HepG2 (cell line): ENCODE results near the gene EHBP1. TPM values are rescaled to one million over a fixed set of nuclear protein-coding genes. Genes with fewer than 3 reads are reported as not detected.

Source experiments
- ATAC-seq: fragments of 200-7000 bp; cut with Tn5 transposase; 3 replicates; pipeline ENCODE4 v1.9.1; 2020; ENCODE audit warnings: mild to moderate bottlenecking, moderate library complexity
- BruUV-seq: library from RNA; stranded (reverse); fragments of 400-500 nt; replicated peaks from 2 replicates; lab custom pipeline; 2021; lab: Mats Ljungman, UMichigan
- CTCF ChIA-PET: fragments of 300-600 bp; formaldehyde crosslinking; extraction: SDS; loops from one replicate; lab custom pipeline; 2021; ENCODE audit warnings: low total read pairs, inconsistent platforms, low intra/inter-chr PET ratio; lab: Yijun Ruan, JAX
- POLR2A ChIA-PET: fragments of 350-600 bp; sonication (Branson Sonifier 250); formaldehyde crosslinking; loops from one replicate; lab custom pipeline; 2020; ENCODE audit warnings: antibody characterized with exemption, inconsistent platforms; lab: Yijun Ruan, JAX
- DNase-seq: peaks from one replicate; pipeline ENCODE4 v3.0.0-alpha.2; 2015; ENCODE audit warnings: low spot score
- FAIRE-seq: peaks from 3 replicates; lab custom pipeline; 2011; peaks lifted over from hg19 to GRCh38; lab: Jason Lieb, UNC
- H2AFZ ChIP-seq: one replicate; pipeline ENCODE4 v1.6.1; 2011; ENCODE audit warnings: low read length, inconsistent platforms
- H3K27ac ChIP-seq: fragments of 300-600 bp; 3 replicates; pipeline ENCODE4 v1.8.0; 2011; ENCODE audit warnings: mixed run types, mild to moderate bottlenecking, mixed read lengths, low read length, inconsistent platforms; ENCODE audit not compliant: insufficient read depth; ENCODE audit errors: extremely low read length
- H3K27me3 ChIP-seq, 2 experiments: fragments of 200-600 bp in 1 of 2; 2 replicates in 1 of 2; 3 replicates in 1 of 2; pipeline versions ENCODE4 v1.6.0 to v1.8.0; 2011; ENCODE audit warnings: low read length in 2 of 2, mild to moderate bottlenecking in 2 of 2, moderate library complexity in 2 of 2, inconsistent platforms in 1 of 2; ENCODE audit not compliant: insufficient read depth in 2 of 2, control insufficient read depth in 1 of 2
- H3K36me3 ChIP-seq, 2 experiments: fragments of 200-600 bp in 1 of 2; replicated peaks in 1 of 2; 2 replicates in 1 of 2; 3 replicates in 1 of 2; pipeline versions ENCODE4 v1.5.1 to v1.8.0; 2011; ENCODE audit warnings: low read length in 2 of 2, inconsistent platforms in 1 of 2; ENCODE audit not compliant: insufficient read depth in 2 of 2, control insufficient read depth in 1 of 2
- H3K4me1 ChIP-seq: 2 replicates; pipeline ENCODE4 v1.5.1; 2012; ENCODE audit warnings: low read length, inconsistent platforms; ENCODE audit not compliant: insufficient read depth
- H3K4me2 ChIP-seq: 2 replicates; pipeline ENCODE4 v1.6.0; 2011; ENCODE audit warnings: low read depth, low read length, inconsistent platforms
- H3K4me3 ChIP-seq, 3 experiments: fragments of 200-600 bp in 1 of 3; sonication (generic), shearing (Covaris generic) in 1 of 3; replicated peaks in 1 of 3; 2 replicates each; pipeline ENCODE4 v1.5.1; 2011 to 2016; ENCODE audit warnings: low read length in 3 of 3, inconsistent platforms in 2 of 3, low read depth in 2 of 3, mild to moderate bottlenecking in 2 of 3, control low read depth in 1 of 3, mixed read lengths in 1 of 3; ENCODE audit not compliant: insufficient read depth in 1 of 3
- H3K79me2 ChIP-seq: one replicate; pipeline ENCODE4 v1.6.1; 2011; ENCODE audit warnings: low read length, inconsistent platforms; ENCODE audit not compliant: insufficient read depth
- H3K9ac ChIP-seq: 2 replicates; pipeline ENCODE4 v1.6.0; 2011; ENCODE audit warnings: mild to moderate bottlenecking, low read depth, low read length, inconsistent platforms; ENCODE audit not compliant: insufficient read depth
- H3K9me3 ChIP-seq: 2 replicates; pipeline ENCODE4 v1.5.1; 2012; ENCODE audit warnings: mild to moderate bottlenecking, low read length
- H4K20me1 ChIP-seq: 2 replicates; pipeline ENCODE4 v1.6.0; 2011; ENCODE audit warnings: inconsistent platforms, mild to moderate bottlenecking, low read length, moderate library complexity; ENCODE audit not compliant: insufficient read depth
- AGO2 ChIP-seq: fragments of 200-400 bp; formaldehyde crosslinking; optimal IDR thresholded peaks from 2 replicates; pipeline ENCODE3; 2017; ENCODE audit warnings: mild to moderate bottlenecking, low read depth, low read length, moderate library complexity
- HINFP ChIP-seq: sonication (generic); formaldehyde crosslinking; IDR thresholded peaks from 2 replicates; pipeline ENCODE4 v1.4.0; 2020; ENCODE audit warnings: low read depth, mild to moderate bottlenecking, missing genetic modification reagents
- SAP130 ChIP-seq: IDR thresholded peaks from 2 replicates; pipeline ENCODE4 v1.6.1; 2016; ENCODE audit warnings: low read depth
- ZEB1 ChIP-seq: IDR thresholded peaks from 2 replicates; pipeline ENCODE4 v1.6.1; 2012; ENCODE audit warnings: mild to moderate bottlenecking, low read depth, inconsistent platforms; ENCODE audit not compliant: insufficient replicate concordance
- WGBS: methylation state at CpG from one replicate; pipeline ENCODE4 v1.1.6; 2017; ENCODE audit warnings: low lambda C conversion rate; 5-methylcytosine and 5-hydroxymethylcytosine counted together
- in situ Hi-C: cut with HindIII; loops from 2 replicates; pipeline ENCODE4 v1.10.0; 2017; ENCODE audit warnings: low pct_unique_long_range_greater_than_20kb; ENCODE audit not compliant: extremely low pct_ligation_motif_present
- intact Hi-C: fragments of 100-400 bp; cut with micrococcal nuclease; formaldehyde crosslinking; loops from one replicate; pipeline ENCODE4 v1.10.0; 2022; ENCODE audit not compliant: unreplicated experiment
- polyA plus RNA-seq, 8 experiments: library from polyadenylated mRNA; depleted of rRNA in 3 of 8; stranded (reverse) in 7 of 8; unstranded in 1 of 8; fragments of >200 nt; fragmentation: Illumina TruSeq in 4 of 8; extraction: Trizol in 4 of 8; gene quantifications; 2 replicates each; pipeline versions ENCODE4 v1.2.1 to v1.2.3, GENCODE V29; 2011 to 2016; ENCODE audit warnings: low read depth in 4 of 8, missing spikeins in 1 of 8, mixed read lengths in 1 of 8; ENCODE audit not compliant: insufficient read depth in 1 of 8
- total RNA-seq, 5 experiments: library from RNA; depleted of rRNA; stranded (reverse); fragments of >200 nt; fragmentation: Illumina TruSeq; extraction: Trizol; gene quantifications; 2 replicates each; pipeline ENCODE4 v1.2.3, GENCODE V29; 2016; ENCODE audit warnings: low read depth in 1 of 5
- TF ChIP-seq, protein P1 (sequence below): sonication (generic); formaldehyde crosslinking; IDR thresholded peaks from 2 replicates; pipeline ENCODE4 v1.8.0; 2022; ENCODE audit warnings: missing genetic modification reagents, mild to moderate bottlenecking, inconsistent platforms, borderline replicate concordance

EHBP1 gene
- total and polyA plus RNA-seq, 2 of the 13 experiments (the other 11 are each of a cell fraction or from before 2014, with no cell fraction given), result 93.5 to 146 TPM

GRCh38 chr2:62740221-62740620, 34.7 kb downstream of the EHBP1 start:
- no peak for DNase-seq
- Histone ChIP-seq H3K79me2 (peaks cover 100% of the 10 kb centered on the region), H3K9me3 (no peaks in the 10 kb centered on the region), H3K9ac (no peak overlapping the region), H3K27me3 (no peaks in the 10 kb centered on the region), H4K20me1 (peaks cover 96% of the 10 kb centered on the region), H3K4me1 (peaks cover 97% of the 10 kb centered on the region), H3K4me2 (no peak overlapping the region), H3K36me3 (peaks cover 1 to 11% of the 10 kb centered on the region in 2 experiments; a peak in 1 of 5 replicates), H3K4me3 (no peak overlapping the region), H2AFZ (no peak overlapping the region), H3K27ac (no peak overlapping the region)
- POLR2A ChIA-PET, result interaction anchor here (1.6 kb wide), 1 partner anchor 21 kb away, joined by 5 read pairs; no protein-coding TSS in a partner anchor
- TF ChIP-seq, protein P1, sequence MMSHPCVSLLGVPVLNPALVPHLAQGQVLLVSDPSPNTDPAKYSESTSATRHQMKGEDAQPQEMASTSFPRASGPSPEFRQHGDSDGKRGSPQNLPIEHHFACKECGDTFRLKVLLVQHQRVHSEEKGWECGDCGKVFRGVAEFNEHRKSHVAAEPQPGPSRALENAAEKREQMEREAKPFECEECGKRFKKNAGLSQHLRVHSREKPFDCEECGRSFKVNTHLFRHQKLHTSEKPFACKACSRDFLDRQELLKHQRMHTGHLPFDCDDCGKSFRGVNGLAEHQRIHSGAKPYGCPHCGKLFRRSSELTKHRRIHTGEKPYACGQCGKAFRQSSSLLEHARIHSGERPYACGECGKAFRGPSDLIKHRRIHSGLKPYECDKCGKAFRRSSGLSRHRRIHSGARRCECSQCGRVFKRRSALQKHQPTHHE, result no peak
- peak; percentile 18 for TF ChIP-seq AGO2
- FAIRE-seq, result no peak
- 90% methylated on average over 1 of the region's 1 CpG for WGBS
- intact Hi-C loops (no loop called here), in situ Hi-C loops (no loop called here)
- no TSS peak for BruUV-seq
- ATAC-seq, result no peak
- CTCF ChIA-PET, result no interaction called here

DNA sequence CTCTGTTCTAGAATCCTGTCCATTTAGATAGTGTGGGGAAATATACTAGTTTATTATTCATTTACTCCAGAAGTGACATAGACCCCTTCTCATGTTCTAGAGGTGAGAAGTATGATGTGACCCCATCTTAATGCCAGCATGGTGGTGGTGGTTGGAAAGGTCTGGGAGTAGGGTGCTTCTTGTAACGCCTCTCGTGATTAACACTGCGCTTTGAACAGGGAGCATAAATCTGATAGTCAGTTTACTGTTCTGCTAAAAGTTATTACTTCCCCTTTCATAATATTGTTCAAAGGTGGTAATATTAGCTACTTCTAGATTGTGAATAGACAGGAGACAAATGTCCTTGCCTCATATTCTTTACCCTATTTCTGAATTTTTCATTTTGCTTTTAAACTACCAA, 35.6 kb downstream of the EHBP1 start:
- intact Hi-C loops, result no loop called here
- peaks cover 100% of the 10 kb centered on the region for H3K79me2 ChIP-seq
- H3K4me3 ChIP-seq, result no peak overlapping the region
- DNase-seq (no peak), ATAC-seq (no peak), FAIRE-seq (no peak)
- in situ Hi-C loops, result no loop called here
- no peak overlapping the region for H3K27ac ChIP-seq
- POLR2A ChIA-PET, result interaction anchor here (0.6 to 1.6 kb wide), 2 partner anchors 22 to 68 kb away, joined by 4 to 5 read pairs; no protein-coding TSS in a partner anchor
- H4K20me1 ChIP-seq, result peaks cover 96% of the 10 kb centered on the region
- TF ChIP-seq HINFP (CRISPR knock-in tag), result no peak
- 0 out of 2 replicates have a peak, but pooled peaks have one; percentile 1 for TF ChIP-seq SAP130 (CRISPR knock-in tag)
- no peak for TF ChIP-seq ZEB1
- BruUV-seq, result no TSS peak
- H3K9ac ChIP-seq, result no peak overlapping the region
- no peak overlapping the region for H3K4me2 ChIP-seq
- H3K36me3 ChIP-seq, result peaks cover 1 to 11% of the 10 kb centered on the region in 2 experiments; a peak in 1 of 5 replicates
- no peaks in the 10 kb centered on the region for H3K27me3 ChIP-seq
- peaks cover 97% of the 10 kb centered on the region for H3K4me1 ChIP-seq
- H3K9me3 ChIP-seq, result no peaks in the 10 kb centered on the region
- CTCF ChIA-PET, result no interaction called here
- H2AFZ ChIP-seq, result no peak overlapping the region
- 98% methylated on average over 3 of the region's 3 CpGs for WGBS
